NCI-H1694 (cell line): ENCODE results near the gene TBC1D26.
A peak's percentile ranks its signal among the peaks of the same experiment; 100 is the strongest.
"Not testable (repeated sequence)": the region's sequence is repeated elsewhere in the genome, so short reads cannot be mapped to it uniquely, and the experiment has no call there.

ENCODE experiments used
- DNase-seq: peaks from one replicate; lab custom pipeline; 2025; lab: John Stamatoyannopoulos, UW

The TBC1D26 gene

DNA sequence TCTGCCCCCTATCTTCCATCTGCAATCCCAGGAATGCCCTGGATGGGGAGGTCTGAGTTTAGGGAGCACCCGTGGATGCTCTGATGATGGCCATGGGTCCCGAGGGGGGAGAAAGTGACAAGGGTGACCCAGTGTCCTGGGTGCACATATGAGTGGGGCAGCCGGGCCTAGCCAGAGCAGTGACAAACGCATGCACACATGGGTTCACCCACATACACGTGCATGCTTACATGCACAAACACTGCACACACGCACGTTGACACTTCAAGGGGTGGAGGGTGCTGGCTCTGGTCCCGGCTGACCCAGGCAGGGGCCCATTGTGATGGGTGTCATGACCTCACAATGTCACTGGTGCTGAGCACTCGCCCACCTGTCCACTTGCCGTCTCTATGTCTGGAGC, at the start of gene TBC1D26:
TBC1D26 (plus strand) TSS at position 384 of the 400 bp plus-strand sequence. CDS start 3,066 bp downstream, outside the sequence.
- not testable (repeated sequence) for DNase-seq

GRCh38 chr17:15683135-15683534, 48.9 kb upstream of the TBC1D26 start:
- not testable (repeated sequence) for DNase-seq

GRCh38 chr17:15683824-15684478, 48.1 kb upstream of the TBC1D26 start, which contains the start of gene TRIM16:
Gene TRIM16, minus strand, starts transcription at chr17:15684311. Its CDS starts 32,702 bp downstream, at chr17:15651609.
- DNase-seq = peak; percentile 22

DNA sequence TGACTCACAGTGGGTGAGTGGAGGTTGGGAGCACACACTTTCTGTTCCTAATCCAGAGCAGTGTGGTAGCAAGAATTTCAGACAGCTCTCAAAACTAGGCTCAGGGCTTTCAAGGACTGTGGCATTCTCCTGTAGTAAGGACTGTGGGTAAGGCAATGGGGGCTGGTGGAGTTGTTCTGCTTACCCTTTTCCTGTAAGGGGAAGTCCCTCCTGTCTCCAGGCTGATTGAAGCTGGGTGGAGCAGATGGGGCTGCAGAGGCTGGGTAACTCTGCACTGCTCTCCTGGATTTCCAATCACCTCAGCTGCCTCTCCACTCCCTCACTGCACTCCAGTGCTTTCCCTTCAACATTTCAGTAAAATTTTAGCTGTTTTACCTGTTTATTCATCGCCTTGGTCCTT, 44.6 kb upstream of the TBC1D26 start:
- not testable (repeated sequence) for DNase-seq

GRCh38 chr17:15698967-15699366, 33.1 kb upstream of the TBC1D26 start:
- DNase-seq = not testable (repeated sequence)

- DNase-seq = peak; percentile 100
These were observed 32.6 kb upstream of the TBC1D26 start, which contains the start of gene ZNF286A for GRCh38 chr17:15699413-15699924. Gene ZNF286A, plus strand, starts transcription at chr17:15699752. Its CDS starts 578 bp downstream, at chr17:15700330.

DNA sequence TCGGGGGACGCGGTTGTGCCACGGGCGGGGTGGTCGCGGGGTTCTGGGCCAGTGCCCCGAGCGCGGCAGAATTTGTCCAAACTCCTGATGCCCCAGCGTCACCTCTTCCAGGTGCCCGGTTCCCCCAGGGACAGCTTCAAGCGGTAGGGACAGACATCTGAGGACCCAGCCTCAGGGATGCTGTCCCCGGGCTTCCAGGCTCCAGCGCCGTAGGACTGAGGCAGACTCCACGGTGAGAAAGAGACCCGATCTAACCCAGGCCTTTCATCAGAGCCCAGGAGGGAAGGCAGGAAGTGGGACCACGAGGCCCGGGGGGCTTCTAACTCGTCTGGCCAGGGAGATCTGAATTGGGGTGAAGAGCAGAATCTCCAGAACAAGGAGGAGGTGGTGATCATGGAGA, 32.1 kb upstream of the TBC1D26 start:
- not testable (repeated sequence) for DNase-seq

DNA sequence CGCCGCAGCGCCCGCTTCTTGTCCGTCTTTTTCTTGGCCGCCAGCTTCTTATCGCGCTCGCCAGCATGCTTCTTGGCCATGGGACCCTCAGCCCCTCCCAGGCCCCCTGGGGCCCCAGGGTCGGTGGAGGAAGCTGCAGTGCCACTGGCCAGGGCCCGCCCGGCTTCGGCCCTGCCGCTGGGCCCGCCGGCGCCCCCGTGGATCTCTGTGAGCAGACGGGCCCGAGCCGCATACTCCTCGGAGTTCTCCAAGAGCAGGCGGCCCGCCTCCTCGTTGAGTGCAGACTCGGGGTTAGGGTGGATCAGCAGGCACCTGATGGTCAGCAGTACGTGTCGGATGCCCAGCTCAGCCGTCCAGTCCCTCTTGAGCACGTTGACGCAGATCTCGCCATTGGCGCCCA, 27.8 kb upstream of the TBC1D26 start:
- not testable (repeated sequence) for DNase-seq

DNA sequence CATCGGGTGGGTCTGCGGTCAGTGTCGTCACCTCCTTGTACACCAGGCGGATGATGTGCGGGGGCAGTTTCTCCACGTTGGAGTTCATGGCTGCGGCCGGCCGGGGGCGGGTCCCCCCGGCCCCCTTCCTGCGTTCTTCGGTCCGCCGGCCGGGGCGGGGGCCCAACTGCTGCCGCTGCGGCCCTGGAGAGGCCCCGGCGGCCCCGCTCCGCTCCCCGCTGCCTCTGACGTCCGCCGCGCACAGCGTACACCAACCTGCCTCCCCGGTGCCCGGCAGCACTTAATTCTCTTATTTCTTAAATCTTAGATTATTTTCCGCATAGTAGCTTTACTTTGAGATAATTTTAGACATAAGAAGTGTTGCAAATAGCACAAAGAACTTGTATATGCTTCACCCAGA, 27.3 kb upstream of the TBC1D26 start:
- not testable (repeated sequence) for DNase-seq

- DNase-seq = not testable (repeated sequence)
These were observed 23.2 kb upstream of the TBC1D26 start for GRCh38 chr17:15708879-15709278.

DNA sequence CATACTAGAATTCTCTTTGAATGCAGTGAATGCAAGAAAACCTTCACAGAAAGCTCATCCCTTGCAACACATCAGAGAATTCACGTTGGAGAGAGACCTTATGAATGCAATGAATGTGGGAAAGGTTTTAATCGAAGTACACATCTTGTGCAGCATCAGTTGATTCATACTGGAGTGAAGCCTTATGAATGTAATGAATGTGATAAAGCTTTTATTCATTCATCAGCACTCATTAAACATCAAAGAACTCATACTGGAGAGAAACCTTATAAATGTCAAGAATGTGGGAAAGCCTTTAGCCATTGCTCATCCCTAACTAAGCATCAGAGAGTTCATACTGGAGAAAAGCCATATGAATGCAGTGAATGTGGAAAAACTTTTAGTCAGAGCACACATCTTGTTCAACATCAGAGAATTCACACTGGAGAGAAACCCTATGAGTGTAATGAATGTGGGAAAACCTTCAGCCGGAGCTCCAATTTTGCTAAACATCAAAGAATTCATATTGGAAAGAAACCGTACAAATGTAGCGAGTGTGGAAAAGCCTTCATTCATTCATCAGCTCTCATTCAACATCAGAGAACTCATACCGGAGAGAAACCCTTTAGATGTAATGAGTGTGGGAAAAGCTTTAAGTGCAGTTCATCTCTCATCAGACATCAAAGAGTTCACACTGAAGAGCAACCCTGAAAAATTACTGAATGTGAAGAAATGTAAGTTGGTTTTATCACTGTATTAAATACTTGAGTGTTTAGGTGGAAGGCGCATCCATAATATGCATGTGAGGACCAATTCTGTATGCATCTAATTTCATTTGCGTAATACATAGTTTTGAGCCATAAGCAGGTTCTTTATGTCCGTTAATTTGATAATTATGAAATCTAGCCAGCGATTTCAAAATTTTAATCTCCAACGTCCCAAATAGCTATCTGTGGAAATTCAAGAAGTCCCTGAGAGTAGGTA, 15.2 kb upstream of the TBC1D26 start:
- not testable (repeated sequence) for DNase-seq

DNA sequence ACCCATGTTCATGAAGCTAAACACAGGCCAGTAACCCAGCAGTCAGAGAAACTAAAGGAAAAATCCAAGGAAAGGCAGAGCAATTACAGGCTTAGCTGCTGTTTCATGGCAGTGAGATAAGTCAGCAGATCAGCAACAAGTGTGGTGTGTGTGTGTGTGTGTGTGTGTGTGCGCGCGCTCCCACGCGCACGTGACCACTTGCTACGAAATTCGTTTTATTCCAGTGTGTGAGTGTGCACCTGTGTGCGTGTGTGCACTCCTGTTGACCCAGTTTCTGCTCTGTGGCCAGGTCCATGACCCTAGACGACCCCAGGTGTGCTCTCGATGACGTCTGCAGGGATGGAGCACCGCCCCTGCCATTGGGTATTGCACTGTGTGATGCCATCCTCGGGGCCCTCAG, 1.5 kb upstream of the TBC1D26 start:
- not testable (repeated sequence) for DNase-seq

DNA sequence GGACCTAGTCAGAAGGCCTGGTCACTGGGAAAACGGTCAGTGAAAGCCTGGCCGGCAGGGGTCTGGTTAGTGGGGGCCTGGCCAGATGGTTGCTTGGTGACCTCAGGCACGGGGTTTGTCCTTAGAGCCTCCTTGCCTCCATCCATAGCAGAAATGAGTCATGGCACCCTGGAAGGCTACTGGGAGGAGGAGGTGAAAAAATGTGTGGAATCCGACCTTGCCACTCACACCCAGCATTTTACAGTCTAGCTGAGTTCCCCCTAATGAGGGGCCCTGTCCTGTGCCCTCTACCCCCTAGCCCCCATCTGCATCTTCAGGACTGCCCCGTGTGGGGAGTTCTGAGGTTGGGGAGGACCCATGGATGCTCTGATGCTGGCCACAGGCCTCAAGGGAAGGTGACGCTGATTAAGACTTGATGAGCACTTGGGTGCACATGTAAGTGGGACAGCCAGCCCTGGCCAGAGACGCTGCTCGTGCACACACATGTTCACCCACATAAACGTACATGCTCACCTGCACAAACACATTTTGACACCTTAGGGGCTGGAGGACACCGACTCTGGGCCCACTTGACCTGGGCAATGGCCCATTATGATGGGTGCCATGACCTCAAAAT, 1.2 kb downstream of the TBC1D26 start:
- DNase-seq = not testable (repeated sequence)

DNA sequence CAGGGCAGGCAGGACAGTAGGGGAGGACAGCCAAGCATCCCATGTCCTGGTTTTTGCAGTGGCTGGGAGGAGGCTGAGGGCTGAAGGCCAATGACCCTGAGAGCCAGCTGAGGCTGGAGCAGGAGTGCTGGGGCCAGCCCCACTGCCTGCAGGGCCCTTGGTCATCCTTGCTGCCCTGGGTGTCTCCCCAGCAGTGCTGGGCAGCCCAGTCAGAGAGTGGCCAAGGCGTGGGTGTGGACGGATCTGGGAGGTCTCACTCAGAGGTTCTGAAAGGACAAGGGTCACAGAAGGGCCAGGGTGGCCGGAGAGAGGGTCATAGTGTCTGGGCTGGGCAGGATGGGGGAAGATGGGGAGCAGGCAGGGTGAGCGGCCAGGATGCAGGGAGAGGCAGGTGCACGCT, 4.5 kb downstream of the TBC1D26 start:
- not testable (repeated sequence) for DNase-seq

- DNase-seq = no peak
These were observed 6.0 kb downstream of the TBC1D26 start for GRCh38 chr17:15738066-15738465.

- DNase-seq = not testable (repeated sequence)
These were observed 7.2 kb downstream of the TBC1D26 start for GRCh38 chr17:15739259-15739658.

DNA sequence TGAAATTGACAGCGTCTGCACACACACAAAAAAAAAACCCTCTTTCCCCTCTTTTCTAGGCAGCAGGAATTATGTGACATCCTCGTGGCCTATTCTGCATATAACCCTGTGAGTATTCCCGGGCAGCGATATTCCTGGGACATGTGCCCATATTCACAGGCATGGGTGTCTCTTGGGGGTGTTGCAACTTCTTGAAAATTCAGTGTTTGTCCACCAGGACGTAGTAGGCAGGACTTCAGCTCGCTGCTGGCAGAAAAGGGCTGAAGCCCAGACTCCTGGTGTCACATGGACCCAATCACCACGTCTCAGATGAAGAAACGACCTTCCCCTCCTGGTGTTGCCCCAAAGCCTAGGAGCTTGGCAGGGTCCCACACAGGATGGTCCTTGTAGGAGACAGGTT, 8.0 kb downstream of the TBC1D26 start:
- not testable (repeated sequence) for DNase-seq

DNA sequence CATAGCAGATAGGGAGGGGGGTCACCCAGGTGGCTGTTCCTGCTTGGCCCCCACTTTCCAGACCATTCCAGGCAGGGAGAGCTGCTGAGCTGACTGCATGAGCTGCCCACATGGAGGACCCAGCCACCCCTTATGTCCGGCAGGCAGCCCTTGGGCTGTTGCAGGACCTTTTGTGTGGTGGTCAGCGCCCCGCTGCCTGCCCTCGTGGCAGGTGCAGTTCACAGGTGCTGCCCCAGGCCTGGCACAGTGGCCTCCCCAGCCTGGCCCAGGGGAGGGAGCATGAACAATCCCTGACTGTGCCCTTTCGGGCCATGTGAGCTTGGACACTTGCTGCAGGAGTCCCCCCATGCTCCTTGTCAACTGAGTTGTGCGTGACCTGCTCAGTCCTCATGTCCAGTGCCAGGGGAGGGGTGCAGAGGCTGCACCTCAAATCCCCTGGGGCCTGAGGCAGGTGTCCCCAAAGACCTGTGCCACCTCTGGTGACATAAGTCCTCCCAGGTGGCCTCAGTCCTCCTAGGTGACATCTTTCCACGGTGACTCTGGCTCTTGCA, 8.6 kb downstream of the TBC1D26 start:
- DNase-seq = no peak

GRCh38 chr17:15741624-15742023, 9.5 kb downstream of the TBC1D26 start:
- DNase-seq = no peak

DNA sequence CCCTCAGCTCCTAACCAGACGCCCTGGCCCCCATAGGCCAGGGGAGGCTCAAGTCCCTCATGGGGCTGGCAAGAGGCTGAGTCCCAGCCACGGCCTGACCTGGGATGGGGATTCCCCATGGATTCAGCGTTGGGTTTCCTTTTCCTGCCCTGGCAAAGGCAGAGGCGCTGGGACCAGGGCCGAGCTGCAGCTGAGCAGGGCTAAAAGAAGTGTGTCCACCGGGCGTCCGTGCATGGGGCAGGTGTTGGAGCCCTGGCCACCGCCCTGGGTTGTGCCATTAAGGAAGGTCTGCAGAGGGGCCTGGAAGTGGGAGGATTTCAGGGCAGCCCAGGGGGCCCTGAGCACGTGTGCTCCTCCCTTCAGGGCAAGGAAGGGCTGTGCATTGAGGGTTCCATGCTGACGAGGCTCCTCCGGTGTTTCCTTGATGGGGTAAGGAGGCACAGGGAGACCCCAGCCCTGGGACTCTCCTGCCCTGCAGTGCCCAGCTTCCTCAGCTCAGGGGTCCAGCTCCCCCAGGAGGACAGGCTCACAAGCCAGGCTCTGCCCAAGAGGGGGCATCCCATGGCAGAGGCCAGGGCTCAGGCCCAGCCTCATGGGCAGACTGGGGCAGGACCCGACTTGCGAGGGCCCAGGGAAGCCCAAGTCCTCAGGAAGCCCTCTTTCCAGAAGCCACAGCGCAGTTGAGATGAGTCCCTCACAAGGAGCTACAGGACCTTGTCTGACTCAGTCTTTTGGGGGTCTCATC, 10.1 kb downstream of the TBC1D26 start:
- DNase-seq = no peak

DNA sequence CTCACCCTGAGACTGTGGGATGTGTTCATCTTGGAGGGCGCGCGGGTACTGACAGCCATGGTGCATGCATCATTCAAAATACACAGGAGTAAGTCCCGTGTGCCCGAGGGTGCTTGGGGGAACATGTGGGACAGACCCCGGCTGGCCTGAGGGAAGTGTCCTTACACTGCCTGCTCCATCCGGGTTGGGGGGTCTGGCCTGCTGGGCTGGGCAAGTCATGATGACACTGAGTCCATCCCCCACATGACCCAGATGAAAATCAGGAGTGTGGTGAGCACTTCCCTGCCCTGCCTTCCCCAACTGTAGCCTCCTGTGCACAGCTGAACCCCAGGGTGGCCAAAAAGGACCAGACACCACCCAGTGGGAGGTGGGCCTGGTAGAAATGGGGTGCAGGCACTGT, 10.8 kb downstream of the TBC1D26 start:
- DNase-seq = no peak
